BJ (cell line): Measurements from ENCODE around the gene APBA2. TPM values are rescaled to one million over a fixed set of nuclear protein-coding genes. Genes with fewer than 3 reads are reported as not detected.

ENCODE experiments used
- CTCF ChIA-PET: fragments of 350-600 bp; formaldehyde crosslinking; extraction: SDS; loops from one replicate; lab custom pipeline; 2021; ENCODE audit warnings: antibody characterized with exemption, inconsistent platforms; lab: Yijun Ruan, JAX
- POLR2A ChIA-PET: fragments of 300-600 bp; sonication (Branson Sonifier 250); formaldehyde crosslinking; extraction: SDS; loops from one replicate; lab custom pipeline; 2021; ENCODE audit warnings: antibody characterized with exemption; lab: Charles Lee
- DNase-seq: peaks from one replicate; pipeline ENCODE4 v3.0.0-alpha.2; 2011; ENCODE audit warnings: low read depth
- H3K27me3 ChIP-seq: 2 replicates; pipeline ENCODE4 v1.6.0; 2011; ENCODE audit warnings: low read length; ENCODE audit not compliant: control insufficient read depth, insufficient read depth
- H3K36me3 ChIP-seq: 2 replicates; pipeline ENCODE4 v1.5.1; 2011; ENCODE audit warnings: low read length; ENCODE audit not compliant: control insufficient read depth, insufficient read depth
- H3K4me3 ChIP-seq: 2 replicates; pipeline ENCODE4 v1.5.1; 2011; ENCODE audit warnings: low read depth, mild to moderate bottlenecking, control low read depth, low read length
- polyA plus RNA-seq: library from polyadenylated mRNA; depleted of rRNA; stranded (reverse); fragments of >200 nt; gene quantifications from 2 replicates; pipeline ENCODE4 v1.2.3, GENCODE V29; 2011
- TF ChIP-seq, protein P1 (sequence below): IDR thresholded peaks from 2 replicates; pipeline ENCODE4 v1.5.1; 2011; ENCODE audit warnings: low read depth, mild to moderate bottlenecking, control low read depth, inconsistent platforms, low read length, moderate library complexity; ENCODE audit not compliant: insufficient read depth

APBA2 gene
- polyA plus RNA-seq, 1 experiment = 15.1 TPM

DNA sequence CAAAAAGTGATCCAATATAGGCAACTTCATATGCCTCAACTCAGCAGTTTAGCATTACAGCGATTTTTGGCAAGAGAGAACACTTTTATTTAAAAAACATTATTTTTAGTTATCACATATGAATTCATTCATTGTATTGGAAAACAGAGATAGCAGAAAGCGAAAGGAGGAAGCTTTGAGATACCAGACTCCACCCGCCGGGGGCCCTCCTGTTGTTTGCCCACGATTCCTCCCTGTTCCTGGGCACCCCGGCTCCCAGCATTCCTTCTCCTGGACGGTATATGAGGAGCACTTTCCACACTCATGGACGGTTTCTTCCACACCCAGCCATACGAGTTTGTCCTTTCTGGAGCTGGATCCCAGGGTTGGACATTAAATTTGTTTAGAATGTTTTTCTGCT is 18.2 kb downstream of the APBA2 start:
- Histone ChIP-seq H3K4me3 (no peak overlapping the region), H3K36me3 (peaks cover under 1% of the 10 kb centered on the region; the same call in 1 of the 2 replicates), H3K27me3 (no peaks in the 10 kb centered on the region)
- POLR2A ChIA-PET = no interaction called here
- no peak for DNase-seq
- TF ChIP-seq, protein P1, sequence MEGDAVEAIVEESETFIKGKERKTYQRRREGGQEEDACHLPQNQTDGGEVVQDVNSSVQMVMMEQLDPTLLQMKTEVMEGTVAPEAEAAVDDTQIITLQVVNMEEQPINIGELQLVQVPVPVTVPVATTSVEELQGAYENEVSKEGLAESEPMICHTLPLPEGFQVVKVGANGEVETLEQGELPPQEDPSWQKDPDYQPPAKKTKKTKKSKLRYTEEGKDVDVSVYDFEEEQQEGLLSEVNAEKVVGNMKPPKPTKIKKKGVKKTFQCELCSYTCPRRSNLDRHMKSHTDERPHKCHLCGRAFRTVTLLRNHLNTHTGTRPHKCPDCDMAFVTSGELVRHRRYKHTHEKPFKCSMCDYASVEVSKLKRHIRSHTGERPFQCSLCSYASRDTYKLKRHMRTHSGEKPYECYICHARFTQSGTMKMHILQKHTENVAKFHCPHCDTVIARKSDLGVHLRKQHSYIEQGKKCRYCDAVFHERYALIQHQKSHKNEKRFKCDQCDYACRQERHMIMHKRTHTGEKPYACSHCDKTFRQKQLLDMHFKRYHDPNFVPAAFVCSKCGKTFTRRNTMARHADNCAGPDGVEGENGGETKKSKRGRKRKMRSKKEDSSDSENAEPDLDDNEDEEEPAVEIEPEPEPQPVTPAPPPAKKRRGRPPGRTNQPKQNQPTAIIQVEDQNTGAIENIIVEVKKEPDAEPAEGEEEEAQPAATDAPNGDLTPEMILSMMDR = no peak
- CTCF ChIA-PET = interaction anchor here (1.5 to 2.9 kb wide), 2 partner anchors 9 kb away, joined by 3 to 11 read pairs; no protein-coding TSS in a partner anchor

DNA sequence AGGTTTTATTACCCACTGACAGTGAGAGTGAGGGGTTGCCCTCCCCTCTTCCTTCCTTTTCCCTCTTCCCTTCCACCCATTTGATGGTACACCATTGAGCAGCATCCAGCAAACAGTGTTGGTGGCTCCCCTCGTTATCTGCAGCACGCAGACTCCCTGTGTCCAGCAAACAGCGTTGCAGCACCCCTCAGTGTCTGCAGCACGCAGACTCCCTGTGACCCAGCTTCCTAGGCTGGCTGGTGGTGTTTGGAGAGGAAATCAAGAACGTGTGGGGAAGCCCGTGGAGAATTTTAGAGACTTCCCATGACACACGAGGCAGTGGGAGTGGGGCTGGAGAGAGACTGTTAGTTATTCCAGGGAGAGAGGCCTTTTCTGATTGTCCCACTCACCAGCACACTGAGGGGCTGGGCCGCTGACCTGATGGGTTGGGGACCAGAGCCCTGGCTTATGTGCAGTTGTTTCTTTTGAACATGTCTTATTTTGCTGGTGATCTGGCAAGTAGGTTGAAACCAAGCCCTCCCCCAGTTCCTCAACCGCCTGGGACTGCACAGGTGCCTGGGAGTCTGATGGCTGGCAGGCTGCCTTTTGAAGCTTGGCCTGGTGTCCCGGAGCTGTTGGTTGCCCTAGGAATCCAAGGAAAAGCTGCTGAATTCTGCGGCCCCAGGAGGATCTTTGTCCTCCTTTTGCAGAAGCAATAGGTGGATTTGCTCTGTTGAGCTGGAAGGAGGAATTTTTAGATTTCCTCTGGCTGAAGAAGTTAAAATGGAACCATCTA is 19.0 kb downstream of the APBA2 start:
- POLR2A ChIA-PET = no interaction called here

DNA sequence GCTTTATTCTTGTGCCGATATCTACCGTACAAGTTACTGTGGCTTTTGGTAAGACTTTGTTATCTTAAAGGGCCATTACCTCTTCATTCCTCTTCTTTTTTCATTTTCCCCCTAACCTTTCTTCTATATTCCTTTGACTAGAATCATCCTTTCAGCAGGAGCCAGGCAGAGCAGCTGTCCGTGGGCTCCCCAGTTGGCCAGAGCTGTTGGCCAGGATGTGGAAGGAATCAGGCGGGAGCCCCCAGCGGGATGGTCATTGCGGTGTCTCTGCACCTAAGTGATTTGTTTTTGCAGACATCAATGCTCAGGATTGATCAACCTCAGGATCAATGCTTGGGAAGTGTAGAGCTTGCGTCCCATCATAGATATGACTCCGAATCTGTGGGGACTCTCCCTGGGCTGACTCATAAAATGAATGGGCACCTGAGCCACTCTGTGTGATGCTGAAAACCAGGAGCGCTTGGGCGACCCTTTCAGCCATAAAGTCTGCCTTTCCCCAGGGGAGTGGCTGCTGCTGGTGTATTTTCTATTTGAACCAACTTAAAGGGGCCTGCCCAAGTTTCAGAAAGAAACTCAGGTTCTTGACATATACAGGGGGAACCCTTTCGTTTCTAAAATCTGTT is 21.7 kb downstream of the APBA2 start:
- no peak for DNase-seq
- ChIA-PET CTCF (no interaction called here), POLR2A (no interaction called here)
- TF ChIP-seq, protein P1 = no peak
- no peak overlapping the region for H3K4me3 ChIP-seq
- H3K36me3 ChIP-seq = no peaks in the 10 kb centered on the region
- H3K27me3 ChIP-seq = no peaks in the 10 kb centered on the region

More for the DNA sequence above, 19.0 kb downstream of the APBA2 start:
- Histone ChIP-seq H3K4me3 (no peak overlapping the region), H3K27me3 (no peaks in the 10 kb centered on the region), H3K36me3 (no peaks in the 10 kb centered on the region)
- CTCF ChIA-PET = interaction anchor here (1.0 to 1.5 kb wide), 2 partner anchors 10 to 197 kb away, joined by 3 to 4 read pairs; no protein-coding TSS in a partner anchor
- DNase-seq = no peak
- TF ChIP-seq, protein P1 = no peak

DNA sequence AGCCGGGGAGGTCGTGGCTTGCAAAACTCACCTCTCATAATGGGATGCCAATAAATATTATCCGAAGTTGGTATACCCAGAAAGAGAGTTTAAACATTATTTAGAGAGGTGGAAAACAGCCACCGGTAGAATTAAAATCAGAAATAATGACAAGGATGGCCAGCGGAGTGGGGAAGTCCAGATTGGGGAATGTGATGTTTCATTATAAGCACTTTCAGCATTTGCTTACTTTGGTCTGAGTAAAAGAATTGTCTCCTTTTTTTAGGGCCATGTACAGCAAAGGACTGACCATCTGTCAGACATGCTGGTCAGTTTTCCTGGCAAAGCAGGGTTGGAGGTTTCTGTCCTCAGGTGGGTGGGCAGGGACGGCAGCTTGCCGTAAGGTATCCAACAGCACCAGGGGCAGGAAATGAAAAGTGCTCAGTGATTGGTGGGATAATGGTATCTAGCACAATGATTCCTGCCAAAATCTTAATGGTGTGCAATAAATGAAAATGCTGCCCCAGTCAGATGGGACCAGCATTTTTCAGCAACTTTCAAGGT is 24.3 kb downstream of the APBA2 start:
- Histone ChIP-seq H3K36me3 (no peaks in the 10 kb centered on the region), H3K4me3 (no peak overlapping the region), H3K27me3 (no peaks in the 10 kb centered on the region)
- DNase-seq = no peak
- POLR2A ChIA-PET = no interaction called here
- CTCF ChIA-PET = no interaction called here
- TF ChIP-seq, protein P1 = no peak

DNA sequence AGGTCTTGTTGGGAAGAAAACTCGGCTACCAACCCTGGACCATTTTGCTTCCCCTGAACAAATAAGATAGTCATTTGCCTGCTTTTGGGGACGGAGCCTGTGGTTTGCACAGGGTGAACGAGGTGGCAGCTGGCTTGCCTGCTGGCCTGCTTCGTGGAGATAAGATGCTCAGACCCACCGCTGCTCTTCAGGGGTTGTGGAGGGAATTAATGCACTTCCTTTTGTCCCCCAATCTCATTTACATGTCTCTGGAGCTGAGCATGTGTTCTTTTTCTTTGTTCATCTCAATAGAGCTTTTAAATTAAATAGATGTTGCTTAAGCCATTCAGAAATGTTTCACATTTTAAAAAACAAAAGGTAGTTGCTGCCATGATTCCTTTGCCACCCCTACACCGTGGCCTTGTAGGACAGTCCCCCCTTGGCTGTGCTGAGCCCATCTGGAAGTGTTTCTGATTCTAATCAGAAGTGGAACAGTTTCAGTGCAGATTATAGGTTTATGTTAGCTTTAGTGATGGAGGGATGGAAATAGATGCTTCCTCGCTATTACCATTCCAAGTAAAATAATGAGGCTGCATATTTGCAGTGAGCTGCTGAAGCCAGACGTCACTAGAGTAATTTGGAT is 25.6 kb downstream of the APBA2 start:
- H3K4me3 ChIP-seq = no peak overlapping the region
- TF ChIP-seq, protein P1 = no peak
- DNase-seq = no peak
- CTCF ChIA-PET = interaction anchor here (3.5 kb wide), 1 partner anchor 9 kb away, joined by 11 read pairs; no protein-coding TSS in a partner anchor
- POLR2A ChIA-PET = no interaction called here
- no peaks in the 10 kb centered on the region for H3K27me3 ChIP-seq
- no peaks in the 10 kb centered on the region for H3K36me3 ChIP-seq
